ENCODE results near the gene PDIK1L.

- TF ChIP-seq, protein P1, sequence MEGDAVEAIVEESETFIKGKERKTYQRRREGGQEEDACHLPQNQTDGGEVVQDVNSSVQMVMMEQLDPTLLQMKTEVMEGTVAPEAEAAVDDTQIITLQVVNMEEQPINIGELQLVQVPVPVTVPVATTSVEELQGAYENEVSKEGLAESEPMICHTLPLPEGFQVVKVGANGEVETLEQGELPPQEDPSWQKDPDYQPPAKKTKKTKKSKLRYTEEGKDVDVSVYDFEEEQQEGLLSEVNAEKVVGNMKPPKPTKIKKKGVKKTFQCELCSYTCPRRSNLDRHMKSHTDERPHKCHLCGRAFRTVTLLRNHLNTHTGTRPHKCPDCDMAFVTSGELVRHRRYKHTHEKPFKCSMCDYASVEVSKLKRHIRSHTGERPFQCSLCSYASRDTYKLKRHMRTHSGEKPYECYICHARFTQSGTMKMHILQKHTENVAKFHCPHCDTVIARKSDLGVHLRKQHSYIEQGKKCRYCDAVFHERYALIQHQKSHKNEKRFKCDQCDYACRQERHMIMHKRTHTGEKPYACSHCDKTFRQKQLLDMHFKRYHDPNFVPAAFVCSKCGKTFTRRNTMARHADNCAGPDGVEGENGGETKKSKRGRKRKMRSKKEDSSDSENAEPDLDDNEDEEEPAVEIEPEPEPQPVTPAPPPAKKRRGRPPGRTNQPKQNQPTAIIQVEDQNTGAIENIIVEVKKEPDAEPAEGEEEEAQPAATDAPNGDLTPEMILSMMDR (conservative IDR thresholded peaks at IDR 0.05 in 1 of 2, IDR thresholded peaks at IDR 0.05 in 1 of 2; ENCODE audit: extremely low read depth in 1 of 2, insufficient read depth in 1 of 2, low read depth in 1 of 2, low read length in 2 of 2): no peak
- no peak for TF ChIP-seq EZH2 (IDR thresholded peaks at IDR 0.05; ENCODE audit: borderline replicate concordance, low read length)
Measured at GRCh38 chr1:26099780-26100179, 11.8 kb upstream of the PDIK1L start.
